ENCODE data around the gene LZTFL1.

The LZTFL1 gene

GRCh38 chr3:45795509-45795881 is 46.4 kb downstream of the LZTFL1 start:
- Histone ChIP-seq H3K27me3 (ENCODE audit: insufficient read depth, low read length) (peaks cover 60% of the 10 kb centered on the region), H3K36me3 (ENCODE audit: insufficient read depth, low read length) (no peaks in the 10 kb centered on the region), H3K9ac (ENCODE audit: low read depth, low read length) (no peak overlapping the region), H3K4me1 (ENCODE audit: insufficient read depth, low read length) (no peaks in the 10 kb centered on the region), H3K4me3 (ENCODE audit: low read length) (peak overlapping the region; percentile 61), H3K27ac (ENCODE audit: low read depth, low read length) (no peak overlapping the region), H3K9me3 (ENCODE audit: insufficient read depth, low read depth, low read length) (no peaks in the 10 kb centered on the region)
- WGBS = 23% methylated on average over 12 of the region's 14 CpGs

GRCh38 chr3:45794660-45795059 is 47.3 kb downstream of the LZTFL1 start:
- H3K27me3 ChIP-seq (ENCODE audit: insufficient read depth, low read length) = peaks cover 60% of the 10 kb centered on the region
- WGBS = 83% methylated on average over 1 of the region's 1 CpG
- H3K27ac ChIP-seq (ENCODE audit: low read depth, low read length) = no peak overlapping the region

GRCh38 chr3:45794177-45794560 is 47.8 kb downstream of the LZTFL1 start:
- Histone ChIP-seq H3K9me3 (ENCODE audit: insufficient read depth, low read depth, low read length) (no peaks in the 10 kb centered on the region; the same call in 1 of the 2 replicates), H3K27ac (ENCODE audit: low read depth, low read length) (no peak overlapping the region), H3K4me1 (ENCODE audit: insufficient read depth, low read length) (no peaks in the 10 kb centered on the region), H3K4me3 (ENCODE audit: low read length) (no peak overlapping the region), H3K27me3 (ENCODE audit: insufficient read depth, low read length) (peaks cover 57% of the 10 kb centered on the region), H3K9ac (ENCODE audit: low read depth, low read length) (no peak overlapping the region), H3K36me3 (ENCODE audit: insufficient read depth, low read length) (no peaks in the 10 kb centered on the region)
- 94% methylated on average over 5 of the region's 5 CpGs for WGBS

More at GRCh38 chr3:45794660-45795059, 47.3 kb downstream of the LZTFL1 start:
- no peak overlapping the region for H3K4me3 ChIP-seq (ENCODE audit: low read length)
- no peaks in the 10 kb centered on the region for H3K36me3 ChIP-seq (ENCODE audit: insufficient read depth, low read length)
- H3K9me3 ChIP-seq (ENCODE audit: insufficient read depth, low read depth, low read length) = no peaks in the 10 kb centered on the region
- no peaks in the 10 kb centered on the region for H3K4me1 ChIP-seq (ENCODE audit: insufficient read depth, low read length)
- H3K9ac ChIP-seq (ENCODE audit: low read depth, low read length) = no peak overlapping the region

GRCh38 chr3:45793482-45794176 is 48.3 kb downstream of the LZTFL1 start:
- H3K9ac ChIP-seq (ENCODE audit: low read depth, low read length) = no peak overlapping the region
- no peak overlapping the region for H3K27ac ChIP-seq (ENCODE audit: low read depth, low read length)
- H3K27me3 ChIP-seq (ENCODE audit: insufficient read depth, low read length) = peaks cover 55% of the 10 kb centered on the region
- no peaks in the 10 kb centered on the region for H3K36me3 ChIP-seq (ENCODE audit: insufficient read depth, low read length)
- no peak overlapping the region for H3K4me3 ChIP-seq (ENCODE audit: low read length)
- no peaks in the 10 kb centered on the region for H3K4me1 ChIP-seq (ENCODE audit: insufficient read depth, low read length)
- WGBS = 80% methylated on average over 9 of the region's 9 CpGs
- H3K9me3 ChIP-seq (ENCODE audit: insufficient read depth, low read depth, low read length) = no peaks in the 10 kb centered on the region; the same call in 1 of the 2 replicates

- H3K9me3 ChIP-seq (ENCODE audit: insufficient read depth, low read depth, low read length) = no peaks in the 10 kb centered on the region; the same call in 1 of the 2 replicates
- H3K27ac ChIP-seq (ENCODE audit: low read depth, low read length) = no peak overlapping the region
- no peak overlapping the region for H3K9ac ChIP-seq (ENCODE audit: low read depth, low read length)
- H3K4me1 ChIP-seq (ENCODE audit: insufficient read depth, low read length) = no peaks in the 10 kb centered on the region
- peaks cover 47% of the 10 kb centered on the region for H3K27me3 ChIP-seq (ENCODE audit: insufficient read depth, low read length)
- no peaks in the 10 kb centered on the region for H3K36me3 ChIP-seq (ENCODE audit: insufficient read depth, low read length)
- WGBS = 81% methylated on average over 7 of the region's 7 CpGs
- H3K4me3 ChIP-seq (ENCODE audit: low read length) = no peak overlapping the region
These were observed 49.3 kb downstream of the LZTFL1 start for GRCh38 chr3:45792516-45793172.

GRCh38 chr3:45792036-45792435 is 49.9 kb downstream of the LZTFL1 start:
- H3K4me1 ChIP-seq (ENCODE audit: insufficient read depth, low read length) = no peaks in the 10 kb centered on the region
- H3K27me3 ChIP-seq (ENCODE audit: insufficient read depth, low read length) = peaks cover 41% of the 10 kb centered on the region
- no peak overlapping the region for H3K27ac ChIP-seq (ENCODE audit: low read depth, low read length)
- WGBS = 91% methylated on average over 2 of the region's 2 CpGs
- no peaks in the 10 kb centered on the region; the same call in 1 of the 2 replicates for H3K9me3 ChIP-seq (ENCODE audit: insufficient read depth, low read depth, low read length)
- no peak overlapping the region for H3K9ac ChIP-seq (ENCODE audit: low read depth, low read length)
- no peak overlapping the region for H3K4me3 ChIP-seq (ENCODE audit: low read length)
- no peaks in the 10 kb centered on the region for H3K36me3 ChIP-seq (ENCODE audit: insufficient read depth, low read length)

- Histone ChIP-seq H3K36me3 (ENCODE audit: insufficient read depth, low read length) (no peaks in the 10 kb centered on the region), H3K4me1 (ENCODE audit: insufficient read depth, low read length) (no peaks in the 10 kb centered on the region), H3K4me3 (ENCODE audit: low read length) (no peak overlapping the region), H3K27me3 (ENCODE audit: insufficient read depth, low read length) (peaks cover 26% of the 10 kb centered on the region), H3K9ac (ENCODE audit: low read depth, low read length) (no peak overlapping the region), H3K27ac (ENCODE audit: low read depth, low read length) (no peak overlapping the region), H3K9me3 (ENCODE audit: insufficient read depth, low read depth, low read length) (no peaks in the 10 kb centered on the region; the same call in 1 of the 2 replicates)
- WGBS = 78% methylated on average over 2 of the region's 2 CpGs
These were observed 51.3 kb downstream of the LZTFL1 start for GRCh38 chr3:45790596-45790995.

GRCh38 chr3:45789235-45789812 is 52.6 kb downstream of the LZTFL1 start:
- H3K9ac ChIP-seq (ENCODE audit: low read depth, low read length) = no peak overlapping the region
- no peak overlapping the region for H3K27ac ChIP-seq (ENCODE audit: low read depth, low read length)
- H3K27me3 ChIP-seq (ENCODE audit: insufficient read depth, low read length) = peaks cover 14% of the 10 kb centered on the region
- no peaks in the 10 kb centered on the region for H3K4me1 ChIP-seq (ENCODE audit: insufficient read depth, low read length)
- WGBS = 78% methylated on average over 2 of the region's 4 CpGs
- no peak overlapping the region for H3K4me3 ChIP-seq (ENCODE audit: low read length)
- H3K9me3 ChIP-seq (ENCODE audit: insufficient read depth, low read depth, low read length) = no peaks in the 10 kb centered on the region; the same call in 1 of the 2 replicates
- no peaks in the 10 kb centered on the region for H3K36me3 ChIP-seq (ENCODE audit: insufficient read depth, low read length)

- Histone ChIP-seq H3K9ac (ENCODE audit: low read depth, low read length) (no peak overlapping the region), H3K4me1 (ENCODE audit: insufficient read depth, low read length) (no peaks in the 10 kb centered on the region)
These were observed 54.4 kb downstream of the LZTFL1 start for GRCh38 chr3:45787551-45787950.

GRCh38 chr3:45786801-45787495 is 55.0 kb downstream of the LZTFL1 start:
- no peaks in the 10 kb centered on the region for H3K27me3 ChIP-seq (ENCODE audit: insufficient read depth, low read length)
- H3K36me3 ChIP-seq (ENCODE audit: insufficient read depth, low read length) = no peaks in the 10 kb centered on the region
- 82% methylated on average over 4 of the region's 4 CpGs for whole genome bisulfite sequencing
- H3K4me3 ChIP-seq (ENCODE audit: low read length) = no peak overlapping the region
- H3K9me3 ChIP-seq (ENCODE audit: insufficient read depth, low read depth, low read length) = no peaks in the 10 kb centered on the region; the same call in 1 of the 2 replicates
- H3K4me1 ChIP-seq (ENCODE audit: insufficient read depth, low read length) = no peaks in the 10 kb centered on the region
- H3K9ac ChIP-seq (ENCODE audit: low read depth, low read length) = no peak overlapping the region
- no peak overlapping the region for H3K27ac ChIP-seq (ENCODE audit: low read depth, low read length)

More at GRCh38 chr3:45787551-45787950, 54.4 kb downstream of the LZTFL1 start:
- H3K9me3 ChIP-seq (ENCODE audit: insufficient read depth, low read depth, low read length) = no peaks in the 10 kb centered on the region; the same call in 1 of the 2 replicates
- WGBS = 100% methylated on average over 2 of the region's 2 CpGs
- H3K27me3 ChIP-seq (ENCODE audit: insufficient read depth, low read length) = 0 out of 2 replicates have a peak, but pooled peaks cover under 1% of the 10 kb centered on the region
- no peaks in the 10 kb centered on the region for H3K36me3 ChIP-seq (ENCODE audit: insufficient read depth, low read length)
- no peak overlapping the region for H3K27ac ChIP-seq (ENCODE audit: low read depth, low read length)
- no peak overlapping the region for H3K4me3 ChIP-seq (ENCODE audit: low read length)
